ENCODE data around the gene KRT72.

Gene KRT72

GRCh38 chr12:52629281-52630007 is 28.2 kb upstream of the KRT72 start:
- no peak for DNase-seq

DNA sequence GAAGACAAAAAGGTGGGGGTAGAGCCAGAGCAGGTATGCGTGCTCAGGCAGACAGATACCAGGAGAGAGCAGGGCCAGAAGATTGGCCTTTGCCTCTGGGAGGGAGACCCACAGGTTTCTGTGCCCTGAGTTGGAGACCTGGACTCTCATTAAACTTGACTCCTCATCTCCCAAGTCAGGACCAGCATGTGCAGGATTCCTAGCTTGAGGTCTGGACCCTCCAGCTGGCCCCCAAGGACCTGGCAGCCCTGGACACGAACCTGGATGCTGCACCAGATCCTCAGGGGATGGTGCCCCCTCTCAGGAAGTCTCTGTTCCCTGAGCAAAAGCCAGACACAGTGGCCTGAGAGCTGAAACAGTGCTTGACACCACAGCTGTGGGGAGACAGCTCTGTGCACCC is 27.6 kb upstream of the KRT72 start:
- no peak for DNase-seq

DNA sequence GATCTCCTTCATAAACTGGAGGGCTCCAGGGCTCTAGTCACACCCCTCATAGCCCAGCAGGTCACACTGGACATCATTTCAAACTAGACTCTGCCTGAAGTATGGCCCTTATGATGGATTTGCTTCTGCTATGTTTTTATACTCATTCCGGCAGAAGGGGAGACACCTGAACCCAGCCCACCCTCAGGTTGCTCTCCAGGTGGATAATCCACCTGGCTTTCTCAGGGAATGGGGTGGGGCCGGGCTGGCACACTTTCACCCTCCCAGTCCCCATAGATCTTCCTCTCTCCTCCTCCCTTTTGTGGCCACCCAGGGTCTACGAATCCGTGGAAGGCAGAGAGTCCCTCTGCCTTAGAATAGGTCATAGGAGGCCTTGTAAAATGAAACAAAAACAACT is 26.8 kb upstream of the KRT72 start:
- DNase-seq = no peak

DNA sequence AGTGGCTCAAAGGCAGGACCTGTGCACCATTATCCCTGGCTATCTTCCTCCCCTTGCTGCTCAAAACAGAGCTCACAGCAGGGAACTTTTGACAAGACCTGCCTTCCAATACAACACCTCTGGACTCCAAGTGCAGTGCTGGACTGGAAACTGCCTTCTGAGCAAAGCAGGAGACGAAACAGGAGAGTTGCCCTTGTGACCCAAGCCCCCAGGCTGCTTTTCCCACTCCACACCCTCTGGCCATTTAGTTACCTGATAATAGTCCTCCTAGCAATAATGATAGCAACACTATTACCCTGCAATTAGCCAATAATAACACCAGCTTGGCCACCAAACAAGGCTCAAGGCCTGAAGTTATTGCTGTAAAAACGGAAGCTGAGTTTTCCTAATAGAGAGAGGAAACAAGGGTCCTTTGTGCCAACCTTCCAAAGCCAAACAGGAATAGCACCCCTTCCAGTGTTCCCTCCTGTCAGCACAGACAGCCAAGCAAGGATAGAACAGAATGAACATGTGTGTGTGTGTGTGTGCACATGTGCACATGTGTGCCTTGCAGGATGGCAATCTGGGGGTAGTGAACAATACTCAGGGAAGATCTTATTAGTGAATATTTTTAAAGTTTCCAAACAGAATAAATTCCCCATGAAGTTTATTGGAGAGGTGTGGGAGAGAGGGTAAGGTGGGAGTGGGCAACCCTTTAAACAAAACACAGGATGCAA is 26.3 kb upstream of the KRT72 start:
- DNase-seq = no peak

- no peak for DNase-seq
These were observed 21.1 kb upstream of the KRT72 start for GRCh38 chr12:52622349-52622748.

GRCh38 chr12:52618866-52619265 is 17.6 kb upstream of the KRT72 start:
- DNase-seq = no peak

DNA sequence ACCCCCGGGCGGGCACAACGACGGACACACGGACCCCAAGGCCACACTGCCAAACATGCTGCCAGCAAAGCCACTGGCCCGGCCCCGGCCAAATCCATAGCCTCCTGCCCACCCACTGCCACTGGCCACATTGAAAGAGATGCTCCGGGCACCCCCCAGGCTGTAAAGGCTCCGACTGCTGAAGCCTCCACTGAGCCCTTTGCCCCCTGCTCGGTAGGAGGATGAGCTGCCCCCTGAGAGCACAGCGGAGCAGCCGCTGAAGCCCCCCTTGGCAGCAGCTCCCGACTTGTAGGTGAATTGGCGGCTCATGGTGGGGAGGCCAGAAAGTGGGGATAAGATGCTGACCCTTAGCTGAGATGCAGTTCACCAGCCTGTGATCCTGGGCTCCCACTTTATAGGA is 17.0 kb upstream of the KRT72 start, which contains the start of gene KRT73:
TSS of gene KRT73 (minus strand) at position 344 of the 400 bp plus-strand sequence. CDS start at position 309, 35 bp downstream.
- no peak for DNase-seq

DNA sequence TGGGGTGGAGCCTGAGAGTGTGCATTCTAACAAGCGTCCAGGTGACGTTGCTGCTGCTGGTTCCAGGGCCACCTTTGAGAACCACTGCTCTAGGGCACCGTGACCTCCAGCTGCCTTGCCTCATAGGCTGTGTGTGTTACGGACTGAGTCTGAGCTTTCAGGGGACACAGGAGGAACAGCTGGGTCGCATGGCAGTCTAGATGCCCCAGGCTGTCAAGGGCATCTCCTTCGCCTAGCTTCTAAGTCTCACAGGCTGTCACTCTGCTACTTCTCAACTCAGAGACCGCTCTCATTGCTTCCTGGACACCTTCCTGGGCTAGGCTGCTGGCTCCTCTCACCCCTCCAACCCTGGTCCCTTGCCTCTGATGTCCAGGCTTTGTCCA is 16.1 kb upstream of the KRT72 start:
- no peak for DNase-seq

DNA sequence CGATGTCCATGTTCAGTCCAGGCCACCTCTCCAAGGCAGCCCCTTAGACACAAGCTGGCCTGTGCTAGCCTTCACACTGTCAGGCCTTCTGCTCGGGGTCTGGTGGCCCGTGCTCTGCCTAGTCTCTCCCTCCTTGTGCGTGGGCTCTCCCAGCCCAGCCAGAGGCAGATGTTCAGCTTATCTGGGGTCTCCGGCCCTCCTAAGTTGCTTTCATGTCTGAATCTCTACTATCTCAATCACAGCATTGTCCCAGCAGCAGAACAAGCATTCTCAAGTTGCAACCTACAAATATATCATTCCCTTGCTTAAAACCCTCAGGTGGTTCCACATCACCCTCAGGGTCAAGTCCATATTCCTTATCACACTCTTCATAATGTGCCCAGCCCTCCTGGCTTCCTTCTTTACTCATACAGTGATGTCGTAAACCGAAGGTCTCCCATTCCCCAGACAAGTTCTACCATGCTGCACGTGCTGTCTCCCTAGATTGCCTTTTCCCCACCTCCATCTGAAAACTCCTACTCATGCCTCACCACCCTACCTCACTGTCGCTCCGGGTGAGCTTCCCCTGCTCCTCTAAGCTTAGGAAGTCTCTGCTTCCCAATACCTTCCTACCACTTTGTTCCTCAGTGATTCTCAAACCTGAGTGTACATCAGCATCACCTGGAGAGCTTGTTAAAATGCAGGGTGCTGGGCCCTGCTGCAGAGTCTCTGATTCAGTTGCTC is 15.6 kb upstream of the KRT72 start:
- no peak for DNase-seq

GRCh38 chr12:52615912-52616311 is 14.6 kb upstream of the KRT72 start:
- no peak for DNase-seq

- no peak for DNase-seq
These were observed 14.1 kb upstream of the KRT72 start for GRCh38 chr12:52615208-52615868.

- DNase-seq = no peak
These were observed 13.3 kb upstream of the KRT72 start for GRCh38 chr12:52614381-52615207.

GRCh38 chr12:52613384-52614030 is 12.2 kb upstream of the KRT72 start:
- no peak for DNase-seq

GRCh38 chr12:52612431-52613383 is 11.4 kb upstream of the KRT72 start:
- DNase-seq = no peak

DNA sequence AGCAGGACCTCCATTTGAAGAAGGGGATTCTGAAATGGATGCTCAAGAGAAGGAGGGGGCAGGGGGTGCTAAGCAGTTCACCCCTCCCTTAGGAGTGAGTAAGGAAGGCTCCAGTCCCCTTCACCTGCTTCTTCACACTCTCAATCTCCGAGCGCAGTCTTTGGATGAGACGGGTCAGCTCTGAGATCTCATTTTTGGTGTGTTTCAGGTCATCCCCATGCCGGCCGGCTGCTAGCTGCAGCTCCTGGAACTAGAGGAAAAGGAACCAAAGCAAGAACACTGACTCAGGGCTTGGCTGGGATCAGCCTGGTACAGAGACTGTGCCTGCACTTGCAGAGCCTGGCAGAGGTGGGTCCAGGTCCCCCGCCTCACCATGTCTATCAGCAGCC is 9.8 kb upstream of the KRT72 start:
- no peak for DNase-seq

DNA sequence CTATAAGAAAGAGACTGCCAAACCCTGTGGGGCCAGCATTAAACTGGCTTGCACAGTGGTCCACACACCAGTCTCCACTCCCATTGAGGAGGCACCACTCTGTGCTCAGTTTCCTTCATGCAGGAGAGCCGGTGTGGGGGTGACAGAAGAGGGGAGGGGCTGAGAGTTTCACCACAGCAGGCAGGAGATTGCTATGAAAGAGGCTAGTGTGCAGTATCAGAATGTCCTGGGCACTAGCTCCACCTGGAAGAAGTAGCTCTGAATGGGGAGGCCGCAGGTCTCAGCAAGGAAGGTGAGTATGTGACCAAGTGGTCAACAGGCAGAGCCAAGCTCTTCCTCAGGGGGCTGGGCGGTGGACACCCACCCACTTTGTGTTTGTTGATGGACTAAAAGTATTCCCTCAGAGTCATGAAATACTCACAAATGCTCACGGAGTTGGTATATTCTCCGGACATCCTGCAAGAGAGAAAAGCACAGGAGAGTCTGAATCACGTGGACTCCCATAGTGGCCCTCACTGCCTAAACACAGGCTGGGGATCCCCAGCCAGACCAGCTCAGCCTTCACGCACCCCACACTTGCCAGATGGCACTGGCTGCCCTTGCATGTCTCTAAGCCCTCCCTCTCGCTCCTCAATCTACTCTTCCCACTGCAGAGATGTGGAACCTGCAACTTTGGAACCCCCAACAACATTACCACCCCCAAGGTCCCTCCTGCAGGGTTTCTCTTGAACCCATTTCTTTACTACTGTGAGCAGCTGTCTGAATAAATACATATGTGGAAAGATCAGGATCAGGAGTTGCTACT is 7.8 kb upstream of the KRT72 start:
- DNase-seq = no peak

DNA sequence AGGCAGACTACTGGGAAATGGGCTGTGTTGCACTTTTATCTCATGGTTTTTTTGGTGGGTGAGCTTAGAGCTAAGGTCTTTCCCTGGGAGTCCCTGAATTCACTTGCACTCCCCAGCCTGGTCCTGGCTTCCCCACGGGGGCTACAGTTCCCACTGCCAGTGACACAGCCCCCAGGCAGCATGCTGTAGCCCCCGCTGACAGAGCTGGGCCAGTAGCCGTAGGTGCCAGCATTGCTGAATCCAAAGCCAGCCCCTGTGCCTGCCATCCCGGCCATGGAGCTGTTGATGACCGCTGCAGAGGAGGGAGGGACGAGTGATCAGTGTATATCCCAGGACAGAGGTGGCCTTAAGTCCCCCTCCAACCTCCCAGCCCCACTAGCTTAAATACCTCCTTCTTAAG is 6.9 kb upstream of the KRT72 start:
- DNase-seq = no peak

GRCh38 chr12:52607314-52607713 is 6.1 kb upstream of the KRT72 start:
- no peak for DNase-seq

DNA sequence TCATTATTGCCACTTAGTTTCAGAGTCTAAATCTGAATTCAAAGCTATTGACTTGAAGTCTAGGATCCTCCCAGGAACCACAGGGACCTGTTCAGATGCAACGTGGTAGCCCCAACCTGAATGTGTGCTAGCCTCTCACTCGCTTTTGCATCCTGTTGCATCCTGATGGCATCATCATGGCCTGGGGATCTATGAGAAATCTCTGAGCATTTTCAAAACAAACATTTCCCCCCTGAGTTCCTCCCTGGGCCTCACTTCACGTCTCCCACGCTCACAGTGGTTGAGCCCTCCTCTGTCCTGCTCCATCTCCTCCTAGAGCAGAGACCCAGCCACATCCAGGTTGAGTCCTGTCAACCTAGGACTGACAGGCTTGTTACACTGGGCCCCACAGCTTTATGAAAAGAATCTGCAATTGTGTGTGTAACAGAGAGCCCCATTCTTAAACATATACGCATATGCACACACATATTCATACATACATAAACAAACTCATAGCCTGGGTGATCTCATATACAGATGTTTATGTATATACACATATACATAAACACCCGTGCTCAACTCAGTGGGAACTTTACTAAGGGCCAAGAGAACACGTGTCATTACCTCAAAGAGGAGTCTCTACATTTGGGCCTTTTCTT is 5.4 kb upstream of the KRT72 start:
- DNase-seq = no peak
